Measurements from ENCODE around the gene CWC27. TPM values are rescaled to one million over a fixed set of nuclear protein-coding genes. Genes with fewer than 3 reads are reported as not detected.
A peak's percentile ranks its signal among the peaks of the same experiment; 100 is the strongest.
"Not testable (repeated sequence)": the region's sequence is repeated elsewhere in the genome, so short reads cannot be mapped to it uniquely, and the experiment has no call there.

Gene CWC27
- total RNA-seq, 1 experiment from 2014 or later: 12.6 TPM

- H3K4me3 ChIP-seq (ENCODE audit: low read length): no peak overlapping the region
- H2AFZ ChIP-seq (ENCODE audit: low read length): no peak overlapping the region
- no peaks in the 10 kb centered on the region for H3K9me3 ChIP-seq (ENCODE audit: low read length)
- no peaks in the 10 kb centered on the region for H3K9me2 ChIP-seq (replicated peaks; ENCODE audit: low read length)
- no peaks in the 10 kb centered on the region for H3K27me3 ChIP-seq (ENCODE audit: low read length)
- H3K9ac ChIP-seq (ENCODE audit: low read length): no peak overlapping the region
- intact Hi-C loops (cut with micrococcal nuclease): loop anchor here (2.0 to 10.0 kb wide), 5 partner anchors 148 to 541 kb away; no protein-coding TSS in a partner anchor
- no peaks in the 10 kb centered on the region for H3F3A ChIP-seq (ENCODE audit: low read length, unreplicated experiment)
- ChIA-PET CTCF (interaction anchor here (0.5 to 1.2 kb wide), 3 partner anchors 129 to 672 kb away, joined by 3 to 8 read pairs (median 5); no protein-coding TSS in a partner anchor), POLR2A (ENCODE audit: unreplicated experiment) (no interaction called here)
- ATAC-seq: peak; percentile 53
- TF ChIP-seq EZH2phosphoT487 (IDR thresholded peaks at IDR 0.05; ENCODE audit: borderline replicate concordance, low read length) (no peak), CTCF (conservative IDR thresholded peaks at IDR 0.05; ENCODE audit: low read depth, low read length) (peak; percentile 75), EZH2 (IDR thresholded peaks at IDR 0.05; ENCODE audit: low read length, unreplicated experiment) (no peak)
- peak; percentile 48 for DNase-seq
- no TSS peak for BruUV-seq (replicated peaks)
- no peak overlapping the region for H3K4me2 ChIP-seq (ENCODE audit: low read length)
- no peaks in the 10 kb centered on the region; the same call in 1 of the 2 replicates for H3K36me3 ChIP-seq (ENCODE audit: low read depth, low read length)
- no peaks in the 10 kb centered on the region for H3K79me2 ChIP-seq (ENCODE audit: low read length)
- H3K27ac ChIP-seq (ENCODE audit: low read length): no peak overlapping the region
- H4K20me1 ChIP-seq (ENCODE audit: low read length): no peaks in the 10 kb centered on the region
- H3K4me1 ChIP-seq (ENCODE audit: insufficient read depth, low read length): no peaks in the 10 kb centered on the region
These were observed 42.4 kb downstream of the CWC27 start for GRCh38 chr5:64811050-64811640.

- H3K79me2 ChIP-seq (ENCODE audit: low read length): no peaks in the 10 kb centered on the region
- no peaks in the 10 kb centered on the region for H3F3A ChIP-seq (ENCODE audit: low read length, unreplicated experiment)
- no peak overlapping the region for H3K9ac ChIP-seq (ENCODE audit: low read length)
- no peaks in the 10 kb centered on the region; the same call in 1 of the 2 replicates for H3K36me3 ChIP-seq (ENCODE audit: low read depth, low read length)
- CTCF ChIA-PET: no interaction called here
- H3K4me3 ChIP-seq (ENCODE audit: low read length): no peak overlapping the region
- no peak overlapping the region for H3K27ac ChIP-seq (ENCODE audit: low read length)
- POLR2A ChIA-PET (ENCODE audit: unreplicated experiment): no interaction called here
- intact Hi-C loops (cut with micrococcal nuclease): loop anchor here (5.0 to 10.0 kb wide), 4 partner anchors 223 to 538 kb away; no protein-coding TSS in a partner anchor
- no peaks in the 10 kb centered on the region for H3K9me2 ChIP-seq (replicated peaks; ENCODE audit: low read length)
- no peak overlapping the region for H3K4me2 ChIP-seq (ENCODE audit: low read length)
- no peak overlapping the region for H2AFZ ChIP-seq (ENCODE audit: low read length)
- DNase-seq (no peak), ATAC-seq (no peak)
- no TSS peak for BruUV-seq (replicated peaks)
- TF ChIP-seq CTCF (conservative IDR thresholded peaks at IDR 0.05; ENCODE audit: low read depth, low read length) (no peak), EZH2phosphoT487 (IDR thresholded peaks at IDR 0.05; ENCODE audit: borderline replicate concordance, low read length) (no peak), EZH2 (IDR thresholded peaks at IDR 0.05; ENCODE audit: low read length, unreplicated experiment) (no peak)
- no peaks in the 10 kb centered on the region for H4K20me1 ChIP-seq (ENCODE audit: low read length)
- no peaks in the 10 kb centered on the region for H3K9me3 ChIP-seq (ENCODE audit: low read length)
- H3K27me3 ChIP-seq (ENCODE audit: low read length): no peaks in the 10 kb centered on the region
- peaks cover 14% of the 10 kb centered on the region; the same call in 1 of the 2 replicates for H3K4me1 ChIP-seq (ENCODE audit: insufficient read depth, low read length)
These were observed 45.3 kb downstream of the CWC27 start for GRCh38 chr5:64814073-64814472.

GRCh38 chr5:64818245-64818644, 49.5 kb downstream of the CWC27 start:
- H3K9me2 ChIP-seq (replicated peaks; ENCODE audit: low read length): no peaks in the 10 kb centered on the region
- ChIA-PET POLR2A (ENCODE audit: unreplicated experiment) (no interaction called here), CTCF (interaction anchor here (0.6 kb wide), 1 partner anchor 285 kb away, joined by 3 read pairs; no protein-coding TSS in a partner anchor)
- H4K20me1 ChIP-seq (ENCODE audit: low read length): no peaks in the 10 kb centered on the region
- no peaks in the 10 kb centered on the region for H3K79me2 ChIP-seq (ENCODE audit: low read length)
- no peaks in the 10 kb centered on the region for H3F3A ChIP-seq (ENCODE audit: low read length, unreplicated experiment)
- H3K4me2 ChIP-seq (ENCODE audit: low read length): no peak overlapping the region
- no peak overlapping the region for H3K4me3 ChIP-seq (ENCODE audit: low read length)
- H3K36me3 ChIP-seq (ENCODE audit: low read depth, low read length): no peaks in the 10 kb centered on the region; the same call in 1 of the 2 replicates
- H3K27me3 ChIP-seq (ENCODE audit: low read length): no peaks in the 10 kb centered on the region
- ATAC-seq (peak; percentile 94), DNase-seq (peak; percentile 65)
- H2AFZ ChIP-seq (ENCODE audit: low read length): no peak overlapping the region
- no peak overlapping the region for H3K9ac ChIP-seq (ENCODE audit: low read length)
- TF ChIP-seq EZH2phosphoT487 (IDR thresholded peaks at IDR 0.05; ENCODE audit: borderline replicate concordance, low read length) (no peak), CTCF (conservative IDR thresholded peaks at IDR 0.05; ENCODE audit: low read depth, low read length) (no peak), EZH2 (IDR thresholded peaks at IDR 0.05; ENCODE audit: low read length, unreplicated experiment) (no peak)
- H3K27ac ChIP-seq (ENCODE audit: low read length): 0 out of 2 replicates have a peak overlapping the region, but pooled peaks have one; percentile 2
- no peaks in the 10 kb centered on the region for H3K9me3 ChIP-seq (ENCODE audit: low read length)
- BruUV-seq (replicated peaks): no TSS peak
- H3K4me1 ChIP-seq (ENCODE audit: insufficient read depth, low read length): peaks cover 14% of the 10 kb centered on the region; the same call in 1 of the 2 replicates
- intact Hi-C loops (cut with micrococcal nuclease): loop anchor here (5.0 to 10.0 kb wide), 2 partner anchors 124 to 387 kb away; no protein-coding TSS in a partner anchor

- H3K27ac ChIP-seq (ENCODE audit: low read length); H3K79me2 ChIP-seq (ENCODE audit: low read length); H3K9me3 ChIP-seq (ENCODE audit: low read length); H3K9ac ChIP-seq (ENCODE audit: low read length); CTCF ChIA-PET; H4K20me1 ChIP-seq (ENCODE audit: low read length); H3K9me2 ChIP-seq (replicated peaks; ENCODE audit: low read length); H3K4me2 ChIP-seq (ENCODE audit: low read length); H2AFZ ChIP-seq (ENCODE audit: low read length); BruUV-seq (replicated peaks); H3F3A ChIP-seq (ENCODE audit: low read length, unreplicated experiment); H3K36me3 ChIP-seq (ENCODE audit: low read depth, low read length); ATAC-seq; H3K27me3 ChIP-seq (ENCODE audit: low read length); H3K4me3 ChIP-seq (ENCODE audit: low read length); DNase-seq; POLR2A ChIA-PET (ENCODE audit: unreplicated experiment): not testable (repeated sequence)
- peaks cover 14% of the 10 kb centered on the region; the same call in 1 of the 2 replicates for H3K4me1 ChIP-seq (ENCODE audit: insufficient read depth, low read length)
- intact Hi-C loops (cut with micrococcal nuclease): loop anchor here (5.0 to 10.0 kb wide), 2 partner anchors 123 to 385 kb away; no protein-coding TSS in a partner anchor
These were observed 50.6 kb downstream of the CWC27 start for GRCh38 chr5:64819345-64819744.

Data from PC-3 (cell line).